ENCODE results near the gene CCDC7.

GRCh38 chr10:32661346-32661745 lies 215.4 kb downstream of the CCDC7 start:
- TF ChIP-seq POLR2AphosphoS5 (IDR thresholded peaks at IDR 0.05; ENCODE audit: low read depth, low read length) (no peak), TAF1 (IDR thresholded peaks at IDR 0.05; ENCODE audit: borderline replicate concordance, low read depth, low read length) (no peak)

All from GM12892 (cell line).